HTERT RPE-1 (cell line): ENCODE data around the gene SIRT2.

Experiments
- in situ Hi-C: fragments of 300-500 bp; cut with MboI; formaldehyde crosslinking; loops from 4 replicates; pipeline ENCODE4 v1.14.3; 2020; ENCODE audit warnings: low sequenced_read_pairs

SIRT2 gene

DNA sequence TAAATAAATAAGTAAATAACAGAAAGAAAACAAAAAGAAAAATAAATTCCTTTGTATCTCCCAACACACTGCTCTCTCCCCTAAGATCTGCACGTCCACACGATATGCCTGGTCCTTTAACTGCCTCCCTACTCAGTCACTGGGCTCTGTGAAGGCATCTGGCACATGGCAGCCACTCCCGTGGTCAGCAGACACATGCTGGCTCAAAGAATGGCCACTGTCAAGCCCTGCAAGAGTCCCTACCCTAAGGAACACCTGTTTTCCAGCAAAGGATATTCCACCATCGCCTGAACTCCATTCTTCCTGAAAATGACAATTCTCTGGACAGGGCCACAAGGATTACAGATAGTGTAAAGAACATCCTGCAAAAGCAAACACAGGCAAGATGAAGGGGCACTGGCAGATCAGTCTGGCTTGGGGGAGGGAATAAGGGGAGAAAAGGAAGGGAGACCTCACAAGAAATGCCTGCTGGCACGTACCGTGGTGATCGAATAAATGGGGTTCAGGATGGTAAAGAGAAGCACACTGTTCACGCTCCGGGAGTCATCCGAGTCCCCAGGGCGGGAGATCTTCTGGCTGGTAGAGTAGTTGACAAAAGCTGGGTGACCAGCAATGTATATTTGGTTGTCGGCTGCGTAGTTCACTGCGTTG, 53.9 kb downstream of the SIRT2 start:
- in situ Hi-C loops = no loop called here

DNA sequence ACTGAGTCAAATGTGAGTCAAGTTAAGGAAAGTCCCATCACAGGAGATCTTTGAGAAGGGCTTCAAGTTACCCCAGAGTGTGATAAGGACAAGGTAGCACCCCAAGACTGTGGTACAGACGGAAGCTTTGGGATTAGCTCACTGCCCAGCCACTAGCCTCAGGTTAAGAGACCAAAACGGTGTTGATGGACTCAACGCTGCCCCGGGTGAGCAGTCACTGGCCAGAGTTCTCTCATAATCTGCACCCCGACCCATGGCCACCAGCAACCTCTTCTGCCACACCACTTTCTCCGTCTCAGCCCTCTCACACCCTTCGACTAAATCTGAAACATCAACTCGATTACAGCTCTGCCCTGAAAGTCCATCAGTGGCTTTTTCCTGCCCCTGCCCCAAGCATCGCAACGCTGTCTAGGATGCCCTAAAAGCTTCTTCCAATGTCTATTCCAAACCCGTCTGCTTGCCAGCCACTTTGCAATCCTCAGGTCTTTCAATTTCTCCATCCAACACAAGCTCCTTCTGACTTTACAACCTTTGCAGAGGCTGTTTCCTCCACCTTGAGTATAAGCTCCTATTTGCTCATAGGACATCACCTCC, 55.2 kb downstream of the SIRT2 start:
- in situ Hi-C loops = no loop called here

DNA sequence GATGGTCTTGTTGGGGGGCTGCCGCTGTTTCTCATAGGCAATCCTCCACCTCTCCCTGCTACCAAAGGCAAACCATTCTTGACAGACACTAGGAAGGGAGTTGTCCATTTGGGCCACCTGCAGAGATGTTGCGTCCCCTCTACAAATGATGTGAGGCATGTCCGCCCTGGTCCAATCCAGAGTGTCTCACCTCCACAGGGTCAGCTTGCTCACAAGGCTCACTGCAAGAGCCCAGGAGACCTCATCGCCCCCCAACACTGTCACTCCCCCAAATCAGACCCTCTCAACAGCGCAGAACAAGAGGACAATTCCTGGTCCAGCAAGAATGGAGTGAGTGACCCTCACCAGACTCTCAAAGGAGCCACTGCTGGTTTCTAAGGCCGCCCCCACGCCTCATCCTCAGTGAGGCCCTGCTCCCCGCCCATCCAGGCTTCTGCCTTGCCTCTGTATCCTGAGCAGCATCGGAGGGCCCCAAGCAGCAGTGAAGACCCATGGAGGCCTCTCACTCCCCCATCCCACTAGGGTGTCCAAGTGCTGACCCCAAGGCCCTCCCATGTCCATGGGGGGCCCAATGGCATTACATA, 56.2 kb downstream of the SIRT2 start:
- in situ Hi-C loops = no loop called here

DNA sequence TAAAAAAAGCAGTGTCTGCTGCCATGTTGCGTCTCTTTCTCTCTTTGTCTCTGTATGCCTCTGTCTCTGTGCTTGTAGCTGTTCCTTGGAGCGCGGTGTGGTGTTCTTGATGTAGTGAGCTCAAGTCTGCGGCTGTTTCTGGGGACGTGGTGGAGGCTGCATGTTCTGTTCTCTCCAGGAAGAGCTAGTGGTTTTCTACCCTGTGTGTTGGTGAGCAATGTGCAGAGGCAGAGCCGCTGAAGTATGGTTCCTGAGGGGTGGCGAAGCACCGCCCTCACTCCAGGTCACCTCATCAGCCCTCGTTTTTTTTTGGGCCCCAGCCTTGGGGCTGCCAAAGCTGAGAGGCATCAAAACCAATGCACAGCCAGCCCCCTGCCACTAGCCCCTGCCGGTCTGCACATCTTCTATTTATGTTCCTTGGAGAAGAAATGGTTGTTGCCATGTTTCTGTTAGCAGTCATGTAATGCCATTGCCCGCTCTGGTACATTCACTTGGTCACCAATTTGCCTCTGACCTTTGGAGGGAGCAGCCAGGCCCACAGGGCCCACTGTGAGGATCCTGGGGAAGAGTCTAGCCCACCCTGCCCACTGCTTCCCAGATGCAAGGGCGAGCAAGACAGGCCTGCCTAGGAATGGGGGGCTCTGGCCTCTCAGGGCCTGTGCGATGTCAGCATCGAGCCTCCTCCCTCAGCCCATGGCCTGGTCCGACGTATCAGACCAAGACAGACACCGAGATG, 56.8 kb downstream of the SIRT2 start:
- in situ Hi-C loops = no loop called here

DNA sequence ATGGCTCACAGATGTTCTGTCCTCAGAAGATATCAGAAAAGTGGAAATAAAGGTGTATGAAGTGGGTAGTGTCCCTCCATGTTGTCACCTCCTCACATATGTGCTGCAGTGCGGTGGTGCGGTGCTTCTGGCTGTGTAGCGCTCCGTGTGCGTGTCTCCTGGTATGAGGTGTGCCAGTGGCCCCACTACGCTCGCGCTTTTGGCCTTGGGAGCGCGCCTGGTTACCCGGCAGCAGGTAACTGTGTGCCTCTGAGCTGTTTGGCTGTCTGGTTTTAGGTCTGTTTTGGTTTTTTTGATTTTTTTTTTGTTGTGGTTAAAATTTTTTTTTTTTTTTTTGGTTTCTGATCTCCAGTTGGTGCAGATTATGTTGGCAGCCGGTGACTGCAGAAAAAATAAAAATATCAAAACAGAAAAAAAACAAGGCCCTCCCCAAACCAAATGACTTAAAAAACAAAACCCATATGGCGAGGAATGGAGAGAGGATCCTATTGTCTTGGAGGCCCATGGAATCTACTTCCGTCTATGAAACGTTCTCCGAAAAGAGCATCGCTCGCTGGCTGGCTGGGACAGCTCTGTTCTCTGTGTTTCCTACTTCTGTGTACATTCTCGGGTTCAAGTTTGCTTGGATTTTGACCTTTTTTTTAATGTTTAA, 57.5 kb downstream of the SIRT2 start:
- in situ Hi-C loops = no loop called here

DNA sequence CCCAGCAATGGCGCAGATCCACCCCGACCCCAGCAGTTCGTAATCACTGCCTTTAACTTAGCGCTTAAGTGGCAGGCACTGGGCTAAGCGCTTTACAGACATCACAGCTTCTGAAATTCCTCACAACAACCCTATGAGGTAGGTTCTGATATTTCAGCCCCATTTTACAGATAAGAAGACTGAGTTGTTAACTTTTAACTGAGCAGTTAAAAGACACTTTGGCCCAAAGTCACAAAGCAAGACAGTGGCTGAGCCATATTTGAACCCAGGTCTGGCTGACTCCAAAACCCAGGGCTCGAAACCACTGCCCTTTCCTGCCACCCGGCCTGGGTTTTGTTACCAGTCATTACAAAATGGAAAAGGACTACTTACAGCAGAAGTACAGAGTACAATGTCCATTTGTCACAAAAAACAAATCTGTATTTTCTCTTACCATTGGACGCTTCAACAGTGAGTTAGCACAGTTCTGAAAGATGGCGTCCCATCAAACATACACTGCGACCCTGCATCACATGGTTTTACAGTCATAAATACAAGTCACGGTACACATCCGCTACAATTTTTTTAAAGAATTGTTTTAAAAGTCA, 58.1 kb downstream of the SIRT2 start:
- in situ Hi-C loops = no loop called here

DNA sequence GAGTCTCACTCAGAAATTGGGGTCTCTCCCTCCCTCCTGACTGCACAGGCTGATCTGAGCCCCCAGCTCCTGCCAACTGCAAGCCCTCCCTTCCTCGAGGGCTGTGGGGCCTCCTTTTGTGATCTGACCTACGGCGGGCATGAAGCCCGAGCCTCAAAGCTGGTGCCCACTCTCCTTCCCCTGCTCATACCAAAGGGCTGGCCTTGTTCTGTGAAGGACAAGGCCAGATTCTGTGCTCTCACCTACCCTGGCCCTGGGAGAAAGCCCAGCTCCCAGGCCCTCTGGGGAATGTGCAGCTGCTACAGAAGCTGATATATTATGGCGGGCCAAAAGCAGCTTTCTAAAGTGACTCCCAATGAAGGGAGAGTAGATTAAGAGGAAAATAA, 58.8 kb downstream of the SIRT2 start:
- in situ Hi-C loops = no loop called here

DNA sequence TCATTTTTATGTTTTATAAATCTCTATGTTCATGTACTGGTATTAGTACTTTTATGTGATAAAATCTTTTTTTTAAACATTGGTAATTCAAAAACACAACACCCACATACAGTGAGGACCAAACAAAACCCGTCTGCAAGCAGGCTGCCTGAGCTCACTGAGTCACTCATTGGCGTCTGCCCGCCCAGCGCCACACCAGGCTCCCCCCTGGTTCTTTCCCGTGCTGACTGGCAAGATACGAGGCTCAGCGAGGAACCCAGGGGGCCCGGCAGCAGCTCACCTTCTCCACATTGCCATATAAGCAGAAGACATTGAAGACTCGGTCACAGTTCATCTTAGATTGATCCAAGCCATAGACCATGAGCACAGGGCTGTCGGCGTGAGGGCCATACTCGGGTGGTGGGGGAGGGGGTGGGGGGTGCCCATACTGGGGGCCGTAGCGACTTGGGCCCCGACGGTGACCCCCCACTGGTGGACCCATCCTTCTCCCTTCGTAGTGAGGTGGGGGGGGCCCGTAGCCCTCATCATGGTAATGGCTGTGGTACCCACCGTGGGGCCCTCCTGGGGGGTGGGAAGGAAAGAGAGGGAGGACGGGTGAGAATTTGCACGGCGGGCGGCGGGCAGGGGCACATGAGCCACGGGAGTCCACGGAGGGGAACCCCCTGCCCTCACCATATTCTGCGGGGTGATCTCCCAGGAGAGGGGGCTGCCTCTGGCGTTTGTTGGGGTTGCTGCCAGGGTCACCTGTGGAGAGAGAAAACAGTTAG, 59.4 kb downstream of the SIRT2 start:
- in situ Hi-C loops = no loop called here

DNA sequence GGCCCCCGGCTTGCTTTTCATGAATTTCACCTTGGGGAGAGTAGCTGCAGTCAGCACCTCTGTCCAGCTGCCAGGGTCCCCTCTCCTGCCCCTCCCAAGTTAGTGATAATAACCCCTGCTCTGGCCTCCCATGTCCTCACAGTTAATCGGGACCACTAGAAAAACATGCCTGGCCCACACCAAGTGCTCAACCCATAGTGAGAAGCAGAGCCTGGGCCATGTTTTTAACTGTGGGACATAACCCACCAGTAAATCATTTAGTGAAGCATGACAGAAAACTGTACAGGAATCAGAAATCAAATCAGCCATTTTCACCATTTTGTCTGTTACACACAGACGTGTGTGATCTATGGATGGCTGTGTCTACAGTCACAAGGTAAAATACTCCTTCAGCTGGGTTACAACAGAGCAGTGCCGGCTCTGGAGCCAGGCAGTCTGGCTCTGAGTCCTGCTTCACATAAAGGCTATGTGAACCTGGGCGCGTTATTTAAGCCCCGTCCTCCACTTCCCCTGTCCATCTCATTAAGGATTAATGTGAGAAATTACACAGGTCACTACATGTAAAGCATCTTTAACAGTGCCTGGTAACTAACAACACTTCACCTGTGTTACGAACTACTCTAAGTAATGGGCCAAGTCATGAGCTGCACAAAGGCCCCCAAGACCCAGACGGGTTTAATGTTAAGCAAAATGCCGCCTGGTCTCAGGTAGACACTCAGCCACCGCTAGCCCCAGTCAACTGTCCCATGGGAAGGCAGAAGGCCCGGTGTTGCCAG, 60.2 kb downstream of the SIRT2 start:
- in situ Hi-C loops = no loop called here

DNA sequence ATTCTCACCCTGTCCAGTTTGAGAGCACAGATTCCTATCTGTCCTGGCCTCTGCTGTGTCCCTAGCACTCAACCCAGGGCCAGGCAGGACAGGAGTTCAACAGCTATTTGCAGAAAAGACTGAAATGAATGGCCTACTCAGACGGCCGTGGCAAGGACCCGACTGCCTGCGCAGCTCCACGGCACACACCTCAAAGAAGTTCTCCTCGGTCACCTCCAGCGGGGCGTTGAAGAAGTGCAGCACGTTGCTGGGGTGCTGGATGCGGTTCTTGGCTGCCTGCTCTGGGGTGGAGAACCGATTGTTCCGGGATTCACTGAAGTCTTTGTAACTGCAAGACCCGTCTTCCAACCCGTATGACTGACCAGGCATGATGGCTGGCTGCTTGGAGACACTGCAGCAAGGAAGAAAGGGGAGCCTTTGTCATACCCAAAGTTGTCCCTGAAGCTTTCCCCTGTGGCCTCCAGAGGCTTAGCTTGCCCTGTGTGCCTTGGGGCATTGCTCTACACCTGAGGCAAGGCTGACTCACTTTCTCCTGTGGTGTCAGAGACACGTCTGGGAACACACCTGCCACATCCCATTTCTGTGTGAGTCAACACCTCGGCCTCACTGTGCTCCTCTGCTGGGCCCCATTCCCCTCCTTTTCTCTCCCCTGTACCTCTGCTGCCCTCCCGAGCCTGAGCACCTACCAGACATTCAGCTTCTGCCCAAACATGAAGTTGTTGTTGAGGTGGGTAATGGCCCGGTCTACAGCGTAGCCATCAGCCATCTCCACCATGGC, 61.0 kb downstream of the SIRT2 start:
- in situ Hi-C loops = no loop called here

DNA sequence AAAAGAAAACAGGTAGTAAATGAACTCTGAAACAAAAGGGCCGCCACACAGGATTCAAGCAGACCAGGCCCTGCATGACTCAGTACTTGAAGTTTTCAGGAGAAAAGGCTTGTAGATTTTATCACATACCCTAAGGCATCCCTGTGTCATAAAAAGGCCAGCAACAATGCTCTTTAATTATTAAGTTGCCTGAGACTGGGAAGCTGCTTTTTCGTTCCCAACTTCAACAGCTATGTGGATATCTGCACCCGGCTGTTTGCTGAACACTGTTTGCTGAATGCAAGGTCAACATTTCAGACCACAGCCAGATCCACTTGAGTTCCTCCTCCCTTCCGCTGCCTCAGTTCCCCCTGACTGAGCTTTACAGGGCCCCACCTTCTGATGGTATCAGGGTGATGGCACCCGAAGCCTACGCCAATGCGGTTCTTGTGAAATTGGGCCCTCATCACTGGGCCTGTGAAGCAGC, 61.7 kb downstream of the SIRT2 start:
- in situ Hi-C loops = no loop called here

DNA sequence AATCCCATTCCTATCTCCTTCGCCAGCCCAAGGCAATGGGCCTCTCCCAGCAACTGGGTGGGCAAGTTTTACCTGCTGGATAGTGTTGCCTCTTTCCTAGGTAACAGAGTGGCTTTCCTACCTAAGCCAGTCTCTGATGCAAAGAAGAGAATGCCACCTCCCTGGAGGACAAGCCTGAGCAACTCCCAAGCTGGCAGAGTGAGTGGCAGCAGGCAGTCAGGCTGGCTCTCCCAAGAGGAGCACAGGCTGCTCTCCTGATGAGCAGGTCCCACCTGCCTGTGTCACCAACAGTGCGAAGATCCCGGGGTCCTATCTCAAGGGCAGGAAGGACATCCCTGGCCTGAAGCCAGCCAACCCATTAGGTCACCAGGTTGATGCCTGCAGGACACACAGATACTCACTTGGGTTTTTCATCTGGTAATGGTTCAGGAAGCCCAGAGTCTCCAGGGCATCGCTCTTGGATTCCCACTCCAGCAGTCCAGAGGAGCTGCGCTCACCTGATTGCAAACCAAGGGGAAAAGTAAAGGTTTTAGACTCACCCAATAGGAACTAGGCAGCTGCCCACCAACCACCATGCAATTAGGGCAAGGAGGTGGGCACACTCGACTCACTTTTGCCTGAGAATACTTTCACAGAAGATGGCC, 62.3 kb downstream of the SIRT2 start:
- in situ Hi-C loops = no loop called here

DNA sequence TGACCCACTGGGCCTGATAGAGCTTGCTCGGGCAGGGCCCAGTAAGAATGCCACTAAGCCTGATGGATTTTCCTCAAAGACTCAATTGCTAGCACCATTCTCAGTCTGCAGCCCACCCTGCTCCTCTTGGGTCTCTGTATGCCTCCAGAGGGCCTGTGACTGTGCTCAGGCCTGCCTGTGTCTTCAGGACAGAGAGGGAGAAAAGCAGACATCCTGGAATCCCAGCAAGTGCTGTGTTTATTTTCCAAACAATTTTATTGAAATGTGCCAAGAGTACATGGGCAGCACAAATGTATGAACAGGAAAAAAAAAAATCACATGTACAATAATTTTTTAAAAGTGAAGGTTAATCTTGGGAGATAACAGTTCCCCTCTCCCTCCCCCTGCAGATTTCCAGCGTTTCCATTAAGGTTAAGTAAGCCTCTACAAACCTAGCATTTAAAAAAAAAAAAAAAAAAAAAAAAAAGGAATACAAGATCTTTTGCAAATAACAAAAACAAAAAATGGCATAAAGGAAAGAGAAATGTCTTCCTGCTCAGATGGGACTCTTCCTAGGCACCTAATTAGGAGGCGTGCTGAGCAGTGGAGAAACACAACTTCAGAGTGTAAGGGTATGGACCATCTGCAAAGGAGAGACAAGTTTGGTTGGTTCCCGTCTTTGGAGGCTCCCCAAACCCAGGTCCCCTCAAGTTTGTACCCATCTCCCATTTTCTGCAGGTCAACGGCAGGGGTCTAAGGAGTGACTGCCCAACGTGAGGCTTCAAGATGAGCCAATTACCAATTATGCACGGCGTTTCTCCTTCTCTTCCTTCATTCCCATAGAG, 63.0 kb downstream of the SIRT2 start:
- in situ Hi-C loops = no loop called here

DNA sequence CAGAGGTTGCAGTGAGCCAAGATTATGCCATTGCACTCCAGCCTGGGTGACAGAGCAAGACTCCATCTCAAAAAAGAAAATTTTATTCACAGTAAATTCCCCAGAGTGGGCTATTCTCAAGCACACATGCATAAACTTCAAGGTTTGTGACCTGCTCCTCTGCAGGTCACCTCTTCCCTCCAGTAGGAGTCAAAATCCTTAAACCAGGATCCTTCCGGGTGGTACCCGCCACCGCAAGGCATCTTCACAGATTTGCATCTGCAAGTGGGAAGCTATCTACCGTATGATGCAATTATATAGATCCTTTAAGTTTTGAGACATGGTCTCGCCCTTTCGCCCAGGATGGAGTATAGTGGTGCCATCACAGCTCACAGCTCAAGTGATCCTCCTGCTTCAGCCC, 64.8 kb downstream of the SIRT2 start:
- in situ Hi-C loops = no loop called here

DNA sequence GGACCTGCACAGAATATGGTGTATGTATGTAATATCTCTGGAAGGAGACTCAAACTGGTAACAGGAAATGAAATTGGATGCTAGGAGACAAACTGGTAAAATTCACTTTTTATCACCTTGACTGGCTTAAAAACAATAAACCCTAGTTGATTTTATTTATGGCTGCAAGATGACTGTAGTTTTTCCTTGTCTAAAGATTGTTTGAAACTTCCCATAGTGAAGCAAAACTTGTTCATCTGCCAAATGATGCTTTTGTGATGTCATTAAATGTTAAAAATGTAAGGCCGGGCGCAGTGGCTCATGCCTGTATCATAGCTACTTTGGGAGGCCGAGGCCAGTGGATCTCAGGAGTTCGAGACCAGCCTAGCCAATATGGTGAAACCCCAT, 65.3 kb downstream of the SIRT2 start:
- in situ Hi-C loops = no loop called here

DNA sequence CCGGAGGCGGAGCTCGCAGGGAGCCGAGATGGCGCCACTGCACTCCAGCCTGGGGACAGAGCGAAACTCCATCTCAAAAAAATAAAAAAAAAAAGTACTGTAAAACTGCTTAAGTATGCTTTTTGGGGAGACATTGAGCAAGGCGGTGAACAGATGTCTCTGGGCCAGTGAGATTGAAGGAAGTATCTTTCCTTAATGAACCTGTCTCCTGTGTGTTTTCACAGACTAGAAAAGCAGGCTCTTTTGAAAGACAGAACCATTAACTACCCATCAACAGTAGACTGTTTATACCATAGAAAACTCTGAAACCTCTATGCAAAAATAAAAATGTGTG, 66.4 kb downstream of the SIRT2 start:
- in situ Hi-C loops = no loop called here

DNA sequence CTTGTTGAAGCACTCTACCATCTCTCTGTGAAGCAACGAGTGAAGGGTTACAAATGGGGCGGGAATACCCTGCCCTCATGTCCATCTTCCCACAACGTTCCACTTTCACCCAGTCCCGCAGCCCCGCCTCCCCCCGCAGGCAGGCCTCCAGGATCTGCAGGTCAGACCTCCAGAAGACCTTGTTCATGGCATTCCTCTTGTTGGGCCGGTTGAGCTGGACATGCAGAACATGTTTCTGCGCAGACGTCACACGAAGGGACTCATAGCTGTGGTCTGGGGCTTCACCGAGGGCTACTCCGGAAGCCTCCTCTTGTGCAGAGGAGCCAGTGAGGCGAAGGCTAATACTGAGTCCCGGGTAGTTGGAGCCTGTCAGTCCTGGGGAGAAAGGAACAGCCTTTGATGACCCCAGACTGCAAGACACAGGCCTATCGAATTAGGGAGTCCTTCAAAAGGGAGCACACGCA, 68.2 kb downstream of the SIRT2 start:
- in situ Hi-C loops = no loop called here
